ENCODE results near the gene AKR1D1. TPM values are rescaled to one million over a fixed set of nuclear protein-coding genes. Genes with fewer than 3 reads are reported as not detected.

Gene AKR1D1
- total and polyA plus RNA-seq, 2 of the 13 experiments (the other 11 are each of a cell fraction or from before 2014, with no cell fraction given) = 6.9 to 37.0 TPM

DNA sequence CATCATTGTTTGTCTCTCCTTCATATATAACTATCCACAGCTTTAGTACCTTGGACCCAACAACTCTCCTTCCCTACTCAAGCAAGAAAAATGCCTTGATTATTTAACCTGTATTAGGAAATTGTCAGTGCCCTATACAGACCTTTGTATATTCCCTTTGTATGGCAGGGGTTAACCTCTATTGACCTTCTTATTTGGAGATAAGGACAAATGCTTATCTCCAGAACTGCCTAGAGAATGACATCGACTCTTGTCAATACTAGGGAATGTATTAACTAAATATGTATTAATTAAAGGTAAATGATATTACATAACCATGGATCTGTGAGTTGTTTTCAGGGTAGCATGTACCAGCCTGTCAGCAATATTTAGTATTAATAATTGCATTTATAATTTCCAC lies 10.4 kb upstream of the AKR1D1 start (continued):
- no peak for TF ChIP-seq FOXK1 (CRISPR knock-in tag; IDR thresholded peaks at IDR 0.05; ENCODE audit: borderline replicate concordance, low read depth)
- no peak; the same call in 1 of the 2 replicates for TF ChIP-seq STAG1 (CRISPR knock-in tag; IDR thresholded peaks at IDR 0.05)
- TF ChIP-seq, protein P1, sequence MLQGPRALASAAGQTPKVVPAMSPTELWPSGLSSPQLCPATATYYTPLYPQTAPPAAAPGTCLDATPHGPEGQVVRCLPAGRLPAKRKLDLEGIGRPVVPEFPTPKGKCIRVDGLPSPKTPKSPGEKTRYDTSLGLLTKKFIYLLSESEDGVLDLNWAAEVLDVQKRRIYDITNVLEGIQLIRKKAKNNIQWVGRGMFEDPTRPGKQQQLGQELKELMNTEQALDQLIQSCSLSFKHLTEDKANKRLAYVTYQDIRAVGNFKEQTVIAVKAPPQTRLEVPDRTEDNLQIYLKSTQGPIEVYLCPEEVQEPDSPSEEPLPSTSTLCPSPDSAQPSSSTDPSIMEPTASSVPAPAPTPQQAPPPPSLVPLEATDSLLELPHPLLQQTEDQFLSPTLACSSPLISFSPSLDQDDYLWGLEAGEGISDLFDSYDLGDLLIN (CRISPR knock-in tag; IDR thresholded peaks at IDR 0.05; ENCODE audit: borderline replicate concordance) = no peak
- TF ChIP-seq ZNF17 (CRISPR knock-in tag; IDR thresholded peaks at IDR 0.05) = no peak
- TF ChIP-seq ZNF652 (CRISPR knock-in tag; IDR thresholded peaks at IDR 0.05; ENCODE audit: borderline replicate concordance, low read depth) = peak; percentile 86
- TF ChIP-seq, protein P2, sequence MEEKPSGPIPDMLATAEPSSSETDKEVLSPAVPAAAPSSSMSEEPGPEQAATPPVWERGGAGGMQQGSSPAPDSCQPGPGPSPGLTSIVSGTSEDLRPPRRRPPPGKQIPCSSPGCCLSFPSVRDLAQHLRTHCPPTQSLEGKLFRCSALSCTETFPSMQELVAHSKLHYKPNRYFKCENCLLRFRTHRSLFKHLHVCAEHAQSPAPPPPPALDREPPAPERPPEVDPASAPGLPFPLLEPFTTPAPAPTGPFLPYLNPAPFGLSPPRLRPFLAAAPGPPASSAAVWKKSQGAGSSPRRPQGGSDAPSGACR (CRISPR knock-in tag; IDR thresholded peaks at IDR 0.05) = no peak
- TF ChIP-seq CREM (IDR thresholded peaks at IDR 0.05) = peak; percentile 83; the same call in 1 of the 2 replicates
- no peak for TF ChIP-seq CREM (CRISPR knock-in tag; IDR thresholded peaks at IDR 0.05)
- no peak for TF ChIP-seq RCOR2 (CRISPR knock-in tag; IDR thresholded peaks at IDR 0.05)
- TF ChIP-seq GATAD2A (CRISPR knock-in tag; IDR thresholded peaks at IDR 0.05) = peak; percentile 81
- no peak for TF ChIP-seq ZNF609 (CRISPR knock-in tag; IDR thresholded peaks at IDR 0.05; ENCODE audit: borderline replicate concordance)
- no peak for TF ChIP-seq KDM1A (CRISPR knock-in tag; IDR thresholded peaks at IDR 0.05)
- no peak for TF ChIP-seq ZNF230 (CRISPR knock-in tag; IDR thresholded peaks at IDR 0.05)

Measured in HepG2 (cell line).